CD14-positive monocyte (primary cell): Measurements from ENCODE around the gene DCAF4. TPM values are rescaled to one million over a fixed set of nuclear protein-coding genes. Genes with fewer than 3 reads are reported as not detected.

Experiments used
- DNase-seq, 3 donors: peaks; one replicate each; pipeline ENCODE4 v3.0.0-alpha.2; 2011 to 2022
- H2AFZ ChIP-seq: 2 replicates; pipeline ENCODE4 v1.6.0; 2012; ENCODE audit warnings: mild to moderate bottlenecking, low read depth, low read length, inconsistent platforms; ENCODE audit not compliant: insufficient read depth, poor library complexity, severe bottlenecking
- H3K27ac ChIP-seq, 2 donors: 1 replicate in 1 of 2; 2 replicates in 1 of 2; pipeline ENCODE4 v1.5.1; 2012 to 2013; ENCODE audit warnings: low read length in 2 of 2, control low read depth in 1 of 2, inconsistent platforms in 1 of 2, low read depth in 1 of 2, mild to moderate bottlenecking in 1 of 2
- H3K27me3 ChIP-seq, 2 donors: one replicate each; pipeline versions ENCODE4 v1.6.0 to v1.6.1; 2011 to 2013; ENCODE audit warnings: low read length in 2 of 2; ENCODE audit not compliant: control insufficient read depth in 2 of 2, insufficient read depth in 2 of 2
- H3K36me3 ChIP-seq, 2 donors: replicated peaks in 1 of 2; 1 replicate in 1 of 2; 2 replicates in 1 of 2; pipeline versions ENCODE4 v1.5.1 to v1.6.1; 2012 to 2013; ENCODE audit warnings: low read length in 2 of 2, control low read depth in 1 of 2, inconsistent platforms in 1 of 2, mild to moderate bottlenecking in 1 of 2; ENCODE audit not compliant: insufficient read depth in 2 of 2, control insufficient read depth in 1 of 2
- H3K4me1 ChIP-seq, 2 donors: 1 replicate in 1 of 2; 2 replicates in 1 of 2; pipeline versions ENCODE4 v1.5.1 to v1.6.1; 2012 to 2013; ENCODE audit warnings: low read length in 2 of 2, control low read depth in 1 of 2, inconsistent platforms in 1 of 2, mild to moderate bottlenecking in 1 of 2, moderate library complexity in 1 of 2; ENCODE audit not compliant: insufficient read depth in 2 of 2, control insufficient read depth in 1 of 2
- H3K4me2 ChIP-seq: replicated peaks from 2 replicates; pipeline ENCODE3; 2012; ENCODE audit warnings: low read length, moderate library complexity, mild to moderate bottlenecking; ENCODE audit not compliant: poor library complexity, severe bottlenecking; ENCODE audit errors: extremely low read depth
- H3K4me3 ChIP-seq, 3 experiments: fragments of 200-600 bp in 1 of 3; sonication (generic) in 1 of 3; replicated peaks in 1 of 3; 1 replicate in 2 of 3; 2 replicates in 1 of 3; pipeline ENCODE4 v1.5.1; 2011 to 2013; ENCODE audit warnings: low read length in 3 of 3, mild to moderate bottlenecking in 3 of 3, control low read depth in 2 of 3, low read depth in 2 of 3, inconsistent platforms in 1 of 3, moderate library complexity in 1 of 3
- H3K79me2 ChIP-seq: 2 replicates; pipeline ENCODE4 v1.6.0; 2012; ENCODE audit warnings: mild to moderate bottlenecking, control low read depth, inconsistent platforms, low read length, moderate library complexity; ENCODE audit not compliant: insufficient read depth
- H3K9ac ChIP-seq: 2 replicates; pipeline ENCODE4 v1.6.0; 2017; ENCODE audit warnings: low read length, mild to moderate bottlenecking; ENCODE audit not compliant: insufficient read depth, poor library complexity, severe bottlenecking
- H3K9me3 ChIP-seq, 2 donors: replicated peaks in 1 of 2; 1 replicate in 1 of 2; 2 replicates in 1 of 2; pipeline versions ENCODE4 v1.5.1 to v1.6.1; 2012 to 2013; ENCODE audit warnings: low read length in 2 of 2, control low read depth in 1 of 2; ENCODE audit not compliant: control insufficient read depth in 1 of 2, insufficient read depth in 1 of 2
- H4K20me1 ChIP-seq: 2 replicates; pipeline ENCODE4 v1.6.0; 2012; ENCODE audit warnings: mild to moderate bottlenecking, low read length, control low read depth, moderate library complexity; ENCODE audit not compliant: insufficient read depth
- H3K27ac Mint-ChIP-seq, 7 donors: one replicate each; pipeline ENCODE4 v1.8.0; 2020; ENCODE audit warnings: mild to moderate bottlenecking in 7 of 7, mixed read lengths in 7 of 7, moderate library complexity in 6 of 7, inconsistent platforms in 2 of 7
- H3K27me3 Mint-ChIP-seq, 3 donors: one replicate each; pipeline ENCODE4 v1.8.0; 2021 to 2022; ENCODE audit warnings: low read depth in 3 of 3, mild to moderate bottlenecking in 3 of 3, mixed read lengths in 3 of 3, moderate library complexity in 3 of 3, inconsistent platforms in 1 of 3
- H3K36me3 Mint-ChIP-seq, 2 donors: one replicate each; pipeline ENCODE4 v1.8.0; 2020; ENCODE audit warnings: mixed read lengths in 2 of 2, inconsistent platforms in 1 of 2, mild to moderate bottlenecking in 1 of 2
- H3K4me1 Mint-ChIP-seq: one replicate; pipeline ENCODE4 v1.8.0; 2020; ENCODE audit warnings: mild to moderate bottlenecking, mixed read lengths
- H3K4me3 Mint-ChIP-seq, 2 donors: one replicate each; pipeline ENCODE4 v1.8.0; 2020; ENCODE audit warnings: mild to moderate bottlenecking in 2 of 2, mixed read lengths in 2 of 2, moderate library complexity in 1 of 2
- H3K9me3 Mint-ChIP-seq, 7 donors: one replicate each; pipeline ENCODE4 v1.8.0; 2020 to 2022; ENCODE audit warnings: mixed read lengths in 7 of 7, mild to moderate bottlenecking in 6 of 7, moderate library complexity in 6 of 7, inconsistent platforms in 2 of 7
- WGBS: methylation state at CpG from one replicate; pipeline ENCODE4 v1.1.5; 2013; ENCODE audit warnings: missing lambda C conversion rate; ENCODE audit not compliant: insufficient coverage; 5-methylcytosine and 5-hydroxymethylcytosine counted together
- intact Hi-C, 2 donors: fragments of 100-400 bp; cut with micrococcal nuclease; formaldehyde crosslinking; loops; one replicate each; pipeline versions ENCODE4 v1.15.0 to v1.15.1; 2023
- polyA plus RNA-seq, 3 donors: library from polyadenylated mRNA; depleted of rRNA in 1 of 3; unstranded in 2 of 3; stranded (reverse) in 1 of 3; fragments of 300-500 nt in 2 of 3; fragments of >200 nt in 1 of 3; fragmentation: Illumina TruSeq in 2 of 3; gene quantifications; 1 replicate in 2 of 3; 2 replicates in 1 of 3; pipeline ENCODE4 v1.2.3, GENCODE V29; 2012 to 2021
- TF ChIP-seq, protein P1 (sequence below): fragments of 200-600 bp; IDR thresholded peaks from one replicate; pipeline ENCODE4 v1.8.0; 2022; ENCODE audit warnings: antibody characterized with exemption, mild to moderate bottlenecking

DCAF4 gene
- polyA plus RNA-seq, 3 donors: 1.1 to 7.2 (median 2.3) TPM

DNA sequence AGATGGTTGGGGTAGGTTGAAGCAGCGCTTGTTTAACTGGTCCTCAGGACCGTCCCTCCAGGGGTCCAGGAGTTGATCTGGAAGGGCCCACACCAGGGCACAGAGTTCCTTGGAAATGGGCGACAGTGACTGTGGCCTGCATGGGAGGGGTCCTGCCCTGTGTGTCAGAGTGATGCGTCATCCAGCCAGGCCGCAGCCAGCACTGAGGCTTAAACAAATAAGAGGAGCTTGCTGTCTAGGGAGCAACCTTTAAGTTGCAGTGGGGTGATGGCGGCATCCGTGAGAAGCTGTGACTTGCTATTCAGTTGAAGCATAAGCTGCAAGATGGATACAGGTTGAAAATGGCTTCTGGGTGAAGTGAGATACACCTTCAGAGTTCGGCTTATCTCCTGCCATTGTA lies 20.2 kb downstream of the DCAF4 start:
- H3K27ac Mint-ChIP-seq: peak overlapping the region in 2 of 7 donors; percentile 11 to 38
- H3K4me3 Mint-ChIP-seq: no peak overlapping the region
- Histone ChIP-seq H3K27ac (no peak overlapping the region), H3K79me2 (no peaks in the 10 kb centered on the region), H3K4me1 (peaks cover 6 to 8% of the 10 kb centered on the region in 2 donors), H3K4me3 (no peak overlapping the region), H3K9me3 (no peaks in the 10 kb centered on the region), H3K9ac (no peak overlapping the region), H3K27me3 (no peaks in the 10 kb centered on the region), H2AFZ (no peak overlapping the region), H3K36me3 (peaks cover 18 to 20% of the 10 kb centered on the region in 2 donors), H4K20me1 (no peaks in the 10 kb centered on the region), H3K4me2 (no peak overlapping the region)
- TF ChIP-seq, protein P1, sequence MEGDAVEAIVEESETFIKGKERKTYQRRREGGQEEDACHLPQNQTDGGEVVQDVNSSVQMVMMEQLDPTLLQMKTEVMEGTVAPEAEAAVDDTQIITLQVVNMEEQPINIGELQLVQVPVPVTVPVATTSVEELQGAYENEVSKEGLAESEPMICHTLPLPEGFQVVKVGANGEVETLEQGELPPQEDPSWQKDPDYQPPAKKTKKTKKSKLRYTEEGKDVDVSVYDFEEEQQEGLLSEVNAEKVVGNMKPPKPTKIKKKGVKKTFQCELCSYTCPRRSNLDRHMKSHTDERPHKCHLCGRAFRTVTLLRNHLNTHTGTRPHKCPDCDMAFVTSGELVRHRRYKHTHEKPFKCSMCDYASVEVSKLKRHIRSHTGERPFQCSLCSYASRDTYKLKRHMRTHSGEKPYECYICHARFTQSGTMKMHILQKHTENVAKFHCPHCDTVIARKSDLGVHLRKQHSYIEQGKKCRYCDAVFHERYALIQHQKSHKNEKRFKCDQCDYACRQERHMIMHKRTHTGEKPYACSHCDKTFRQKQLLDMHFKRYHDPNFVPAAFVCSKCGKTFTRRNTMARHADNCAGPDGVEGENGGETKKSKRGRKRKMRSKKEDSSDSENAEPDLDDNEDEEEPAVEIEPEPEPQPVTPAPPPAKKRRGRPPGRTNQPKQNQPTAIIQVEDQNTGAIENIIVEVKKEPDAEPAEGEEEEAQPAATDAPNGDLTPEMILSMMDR: no peak
- peaks cover 0 to 2% (median 0%) of the 10 kb centered on the region in 7 donors for H3K9me3 Mint-ChIP-seq
- WGBS: 98% methylated on average over 8 of the region's 8 CpGs
- peaks cover 0 to 5% (median 0%) of the 10 kb centered on the region in 3 donors for H3K27me3 Mint-ChIP-seq
- H3K36me3 Mint-ChIP-seq: peaks cover 19 to 25% of the 10 kb centered on the region in 2 donors
- no peak for DNase-seq
- intact Hi-C loops: no loop called here
- H3K4me1 Mint-ChIP-seq: peaks cover 7% of the 10 kb centered on the region

DNA sequence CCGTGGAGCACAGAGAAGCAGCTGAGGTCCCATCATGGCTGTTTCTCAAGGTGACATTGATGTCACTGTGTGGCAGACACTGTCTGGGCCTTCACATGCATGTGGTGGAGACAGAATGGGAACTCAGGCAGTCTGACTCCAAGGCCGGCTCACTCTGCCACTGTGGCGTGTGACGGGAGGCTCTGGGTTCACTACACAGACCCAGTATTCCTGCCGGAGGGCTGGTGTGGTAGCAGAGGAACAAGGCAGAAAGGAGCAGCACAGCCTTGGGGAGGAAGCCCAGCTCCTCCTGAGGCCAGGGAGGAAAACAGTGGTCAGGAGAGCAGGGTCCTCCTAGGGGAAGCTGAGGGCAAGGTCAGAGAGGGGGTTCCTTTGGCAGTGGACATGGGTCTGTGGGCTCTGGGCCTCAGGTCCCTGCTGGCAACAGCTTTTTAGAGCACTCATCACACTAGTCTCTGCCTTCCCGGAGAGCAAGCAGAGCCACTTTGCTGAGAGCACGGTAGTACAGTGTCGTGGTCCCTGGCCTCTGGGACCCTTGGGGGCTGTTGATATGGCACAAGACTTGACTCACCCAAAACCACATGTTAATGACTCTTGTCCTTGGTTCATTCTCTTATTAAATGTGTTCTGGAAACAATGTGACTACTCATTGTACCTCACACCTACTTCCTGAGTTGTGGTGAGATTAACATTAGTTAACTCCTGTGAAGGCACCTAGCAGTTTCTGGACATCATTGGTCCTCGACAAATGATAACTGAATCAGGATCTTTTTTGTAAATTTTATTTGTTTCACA lies 21.3 kb downstream of the DCAF4 start:
- Mint-ChIP-seq H3K27ac (peak overlapping the region in 2 of 7 donors; percentile 37 to 38), H3K9me3 (peaks cover 0 to 2% (median 0%) of the 10 kb centered on the region in 7 donors), H3K27me3 (peaks cover 0 to 5% (median 0%) of the 10 kb centered on the region in 3 donors), H3K36me3 (peaks cover 19 to 20% of the 10 kb centered on the region in 2 donors), H3K4me1 (peaks cover 7% of the 10 kb centered on the region), H3K4me3 (no peak overlapping the region)
- intact Hi-C loops: loop anchor here in 1 of 2 donors (2.0 kb wide), 1 partner anchor 431 kb away; no protein-coding TSS in a partner anchor
- no peak overlapping the region for H3K27ac ChIP-seq
- no peaks in the 10 kb centered on the region for H3K27me3 ChIP-seq
- no peak overlapping the region for H2AFZ ChIP-seq
- H3K9me3 ChIP-seq: no peaks in the 10 kb centered on the region
- H3K36me3 ChIP-seq: peaks cover 8 to 9% of the 10 kb centered on the region in 2 donors
- H3K4me3 ChIP-seq: no peak overlapping the region
- no peaks in the 10 kb centered on the region for H4K20me1 ChIP-seq
- H3K4me1 ChIP-seq: peaks cover 6 to 8% of the 10 kb centered on the region in 2 donors
- no peak overlapping the region for H3K4me2 ChIP-seq
- 90% methylated on average over 7 of the region's 9 CpGs for WGBS
- H3K79me2 ChIP-seq: no peaks in the 10 kb centered on the region
- DNase-seq: no peak
- TF ChIP-seq, protein P1: no peak
- H3K9ac ChIP-seq: no peak overlapping the region
